Kidney capillary endothelial cell (primary cell): ENCODE results near the gene NUP98.

ENCODE experiments used
- DNase-seq: peaks from one replicate; pipeline ENCODE4 v3.0.0-alpha.2; 2018; ENCODE audit warnings: low spot score

NUP98 gene

GRCh38 chr11:3797329-3798090, at the start of gene NUP98:
NUP98 (minus strand) TSS chr11:3797554; CDS start chr11:3782117, 15,437 bp downstream.
- peak; percentile 100 for DNase-seq

- no peak for DNase-seq
Observed at GRCh38 chr11:3845670-3846069, 48.3 kb upstream of the NUP98 start.

DNA sequence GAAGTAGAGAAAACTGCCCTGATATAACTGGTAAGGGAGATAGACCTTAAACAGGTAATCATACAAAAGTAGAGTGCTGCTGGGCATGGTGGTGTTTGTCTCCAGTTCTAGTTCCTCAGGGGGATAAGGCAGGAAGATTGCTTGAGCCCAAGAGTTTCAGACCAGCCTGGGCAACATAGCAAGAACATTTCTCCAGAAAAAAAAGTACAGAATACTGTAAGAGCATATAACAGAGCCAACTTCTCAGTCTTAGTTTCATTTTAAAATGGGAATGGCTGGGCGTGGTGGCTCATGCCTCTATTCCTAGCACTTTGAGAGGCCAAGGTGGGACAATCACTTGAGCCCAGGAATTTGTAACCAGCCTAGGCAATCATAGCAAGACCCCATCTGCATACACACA, 47.9 kb upstream of the NUP98 start:
- DNase-seq: no peak

- no peak for DNase-seq
Observed at GRCh38 chr11:3843326-3843725, 46.0 kb upstream of the NUP98 start.

- no peak for DNase-seq
Observed at GRCh38 chr11:3841426-3842350, 44.3 kb upstream of the NUP98 start.

DNA sequence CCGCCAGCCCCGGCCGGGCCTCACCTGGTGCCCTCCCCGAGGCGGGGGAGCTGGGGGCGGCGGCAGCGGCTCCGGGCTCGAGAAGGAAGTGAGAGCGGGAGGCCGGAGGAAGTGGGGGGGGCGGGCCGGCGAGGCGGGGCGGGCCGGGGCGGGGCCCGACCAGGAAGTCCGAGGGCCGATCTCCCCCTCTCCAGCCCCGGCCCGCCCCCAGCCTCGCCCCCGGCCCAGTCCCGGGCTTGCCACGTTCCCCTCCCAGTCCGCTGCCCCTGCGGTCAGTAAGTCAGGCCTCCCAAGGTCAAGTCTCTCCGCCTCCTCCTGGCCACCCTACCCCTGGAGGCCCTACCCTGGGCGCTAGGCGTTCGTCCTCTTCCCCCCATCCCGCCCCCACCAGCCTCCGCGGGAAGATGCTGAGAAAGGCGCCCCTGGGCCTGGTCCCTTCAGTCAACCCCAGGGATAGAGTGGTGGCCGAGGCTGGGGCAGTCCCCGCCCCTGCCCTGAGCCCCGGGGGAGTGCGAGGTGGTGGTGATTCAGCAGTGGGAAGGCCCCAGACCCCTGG, 43.6 kb upstream of the NUP98 start, which contains the start of gene RHOG:
TSS of gene RHOG (minus strand) at position 90 of the 556 bp plus-strand sequence. CDS start 12,821 bp downstream, outside the sequence.
- DNase-seq: no peak

GRCh38 chr11:3840004-3840869, 42.9 kb upstream of the NUP98 start:
- DNase-seq: no peak

- no peak for DNase-seq
Observed at GRCh38 chr11:3838504-3838903, 41.1 kb upstream of the NUP98 start.

GRCh38 chr11:3837793-3838192, 40.4 kb upstream of the NUP98 start:
- no peak for DNase-seq

- DNase-seq: no peak
Observed at GRCh38 chr11:3836903-3837302, 39.5 kb upstream of the NUP98 start.

DNA sequence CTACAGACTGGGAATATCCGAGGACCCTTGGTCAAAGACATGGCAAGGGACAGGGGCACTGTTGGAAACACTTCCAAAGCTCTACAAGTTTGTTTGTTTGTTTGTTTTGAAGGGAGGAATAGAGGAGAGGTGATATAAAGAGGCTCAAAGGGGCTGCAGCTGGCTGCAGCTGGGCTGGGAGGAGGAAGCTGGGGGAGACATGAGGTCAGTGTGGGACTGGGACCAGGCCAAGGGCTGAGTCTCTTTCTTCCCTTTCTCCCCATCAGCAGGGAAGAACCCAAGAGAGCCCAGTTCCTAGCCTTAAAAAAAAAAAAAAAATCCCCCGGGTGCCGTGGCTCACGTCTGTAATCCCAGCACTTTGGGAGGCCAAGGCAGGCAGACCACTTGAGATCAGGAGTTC, 38.4 kb upstream of the NUP98 start:
- no peak for DNase-seq

DNA sequence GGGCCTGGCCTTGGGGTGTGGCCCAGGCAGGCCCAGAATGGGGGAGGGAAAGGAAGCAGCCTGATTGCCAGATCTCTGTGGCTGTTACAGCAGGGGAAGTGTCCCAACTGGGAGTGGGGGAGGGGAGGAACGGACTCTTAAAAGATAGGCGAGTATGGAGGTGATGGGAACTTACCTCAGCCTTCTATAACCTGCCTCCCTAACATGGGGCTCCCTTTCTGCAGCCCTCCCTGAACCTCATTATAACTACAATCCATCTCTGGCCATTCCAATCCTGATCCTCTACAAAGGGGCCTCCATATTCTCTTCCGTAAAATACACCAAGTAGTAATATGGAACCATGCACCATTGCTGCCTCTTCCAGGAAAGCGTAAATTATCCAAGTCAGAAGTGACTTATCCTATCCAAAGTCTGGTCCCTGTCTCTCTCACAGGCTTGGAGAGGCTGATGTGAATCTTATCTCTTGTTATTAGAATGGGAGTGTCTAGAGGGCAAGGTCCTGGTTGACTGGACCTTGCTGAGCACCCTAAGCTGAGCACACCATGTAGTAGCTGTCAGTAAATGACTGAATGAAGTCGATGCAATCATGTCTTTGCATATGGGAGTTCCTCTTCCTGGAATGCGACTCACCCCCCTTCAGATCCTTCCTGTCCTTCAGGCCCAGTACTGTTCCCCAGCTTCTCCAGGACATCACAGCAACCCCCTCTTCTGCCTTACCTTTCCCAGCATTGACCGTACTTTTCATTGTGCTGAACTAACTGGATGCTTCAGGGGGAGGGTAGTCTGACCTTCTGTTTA, 37.5 kb upstream of the NUP98 start:
- DNase-seq: peak; percentile 33

- no peak for DNase-seq
Observed at GRCh38 chr11:3834349-3834663, 37.0 kb upstream of the NUP98 start.

GRCh38 chr11:3833449-3833848, 36.1 kb upstream of the NUP98 start:
- no peak for DNase-seq

DNA sequence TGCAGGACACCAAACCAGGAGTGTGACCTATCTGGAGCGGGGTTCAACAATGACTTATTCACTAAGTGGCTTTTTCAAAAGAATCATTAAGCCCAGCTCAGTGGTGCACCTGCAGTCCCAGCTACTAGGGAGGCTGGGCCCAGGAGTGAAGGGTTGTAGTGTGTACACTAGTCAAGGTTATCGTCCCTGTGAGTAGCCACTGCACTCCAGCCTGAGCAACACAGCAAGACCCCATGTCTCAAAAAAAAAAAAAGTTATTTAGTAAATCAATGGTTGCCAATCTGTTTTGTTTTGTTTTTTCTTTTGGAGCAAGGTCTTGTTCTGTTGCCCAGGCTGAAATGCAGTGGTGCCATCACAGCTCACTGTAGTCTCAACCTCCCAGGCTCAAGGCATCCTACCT, 35.5 kb upstream of the NUP98 start:
- DNase-seq: no peak

DNA sequence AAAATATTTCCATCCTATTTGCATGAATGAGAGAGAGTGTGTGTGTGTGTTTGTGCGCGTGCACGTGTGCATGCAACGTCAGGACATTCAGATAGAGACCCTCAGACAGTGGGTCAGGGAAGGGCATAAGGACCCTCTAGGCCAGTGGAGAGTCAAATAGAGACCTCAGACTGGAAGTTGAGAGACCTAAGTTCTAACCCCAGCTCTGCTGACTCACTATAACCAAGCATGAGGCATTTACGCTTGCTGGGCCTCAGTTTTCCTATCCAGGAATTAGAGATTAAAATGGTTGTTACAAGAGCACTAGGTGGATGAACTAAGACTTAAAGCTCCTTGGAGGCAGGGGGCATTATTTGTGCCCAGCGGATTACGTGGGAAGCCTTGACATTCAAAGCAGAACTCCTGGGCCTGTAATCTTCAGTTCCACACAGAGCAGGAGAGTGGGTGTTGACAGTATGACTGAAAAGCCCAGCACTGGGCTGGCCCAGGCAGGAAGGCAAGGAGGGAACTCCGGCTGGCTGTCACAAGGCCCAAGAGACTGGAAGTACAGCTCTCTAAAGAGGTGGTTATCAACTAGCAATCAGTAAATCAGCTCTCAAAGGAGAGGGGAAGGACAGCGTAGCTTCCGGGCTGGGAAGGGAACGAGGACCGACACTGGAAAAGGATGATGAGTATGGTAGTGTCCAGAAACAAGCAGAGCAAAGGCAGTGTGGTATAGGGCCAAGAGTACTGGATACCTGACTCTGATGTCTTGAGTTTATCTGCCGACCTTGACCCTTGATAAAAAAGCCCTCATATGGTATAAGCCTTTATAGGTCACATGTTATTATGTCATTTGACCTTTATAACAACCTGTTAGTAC, 34.3 kb upstream of the NUP98 start:
- no peak for DNase-seq

DNA sequence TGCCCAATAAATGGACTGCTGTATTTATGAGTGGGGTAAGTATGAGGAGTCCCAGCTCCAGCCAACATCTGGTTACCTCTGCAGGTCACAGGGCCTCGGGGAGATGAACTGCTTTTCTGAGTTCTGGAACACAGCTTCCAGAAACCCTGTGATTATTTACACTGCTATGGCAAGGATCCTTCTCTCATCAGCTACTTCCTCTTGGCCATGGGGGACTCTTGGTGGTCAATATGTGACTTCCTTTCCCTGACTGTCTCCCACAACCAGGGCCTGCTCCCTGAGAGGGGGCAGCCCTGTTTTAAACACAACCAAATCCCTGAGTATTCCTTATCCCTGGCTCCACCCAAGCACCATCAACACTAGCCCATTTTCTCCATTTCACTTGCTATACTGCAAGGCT, 33.4 kb upstream of the NUP98 start:
- no peak for DNase-seq

DNA sequence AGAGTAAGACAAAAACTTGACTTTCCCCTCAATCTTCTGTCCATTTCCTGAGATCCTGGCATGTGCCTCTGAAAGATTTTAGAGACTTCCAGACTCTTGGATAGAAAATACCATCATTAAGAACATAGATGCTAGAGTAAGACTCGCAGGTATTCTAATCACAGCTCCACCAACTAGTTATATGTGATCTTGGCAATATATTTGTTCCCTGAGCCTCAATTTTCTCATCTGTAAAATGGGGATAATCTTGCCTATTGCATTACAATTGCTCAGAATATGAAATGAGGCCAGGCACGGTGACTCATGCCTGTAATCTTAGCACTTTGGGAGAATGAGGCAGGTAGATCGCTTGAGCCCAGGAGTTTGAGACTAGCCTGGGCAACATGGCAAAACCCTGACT, 32.7 kb upstream of the NUP98 start:
- DNase-seq: no peak

GRCh38 chr11:3827434-3828186, 30.3 kb upstream of the NUP98 start:
- no peak for DNase-seq
